GM12892 (cell line): ENCODE results near the gene SUSD2.

ENCODE experiments used
- POLR2A ChIP-seq: IDR thresholded peaks from 2 replicates; pipeline ENCODE4 v1.6.1; 2011; ENCODE audit warnings: low read depth, low read length, control low read depth
- POLR2AphosphoS5 ChIP-seq: IDR thresholded peaks from 2 replicates; pipeline ENCODE4 v1.6.1; 2011; ENCODE audit warnings: low read depth, low read length, control low read depth

GRCh38 chr22:24176040-24176439 lies 5.2 kb upstream of the SUSD2 start:
- TF ChIP-seq POLR2A (no peak), POLR2AphosphoS5 (no peak)
